Panc1 (cell line): Measurements from ENCODE around the gene IQCF6. TPM values are rescaled to one million over a fixed set of nuclear protein-coding genes. Genes with fewer than 3 reads are reported as not detected.

Source experiments
- ATAC-seq: fragments of 200-7000 bp; cut with Tn5 transposase; 2 replicates; pipeline ENCODE4 v1.9.1; 2020; ENCODE audit warnings: mild to moderate bottlenecking, moderate library complexity
- BruUV-seq: library from RNA; stranded (reverse); fragments of 400-500 nt; replicated peaks from 2 replicates; lab custom pipeline; 2021; lab: Mats Ljungman, UMichigan
- CTCF ChIA-PET: fragments of 300-600 bp; sonication (Branson Sonifier 250); formaldehyde crosslinking; loops from one replicate; lab custom pipeline; 2022; ENCODE audit warnings: antibody characterized with exemption; lab: Charles Lee
- POLR2A ChIA-PET: fragments of 300-600 bp; sonication (Branson Sonifier 250); formaldehyde crosslinking; loops from one replicate; lab custom pipeline; 2022; ENCODE audit warnings: antibody characterized with exemption; lab: Charles Lee
- DNase-seq: peaks from one replicate; pipeline ENCODE4 v3.0.0-alpha.2; 2010; ENCODE audit warnings: low read depth, low spot score
- H3K27ac ChIP-seq: 2 replicates; pipeline ENCODE4 v1.5.1; 2011; ENCODE audit warnings: mild to moderate bottlenecking, low read length, inconsistent platforms
- H3K27me3 ChIP-seq: fragments of 200-500 bp; sonication (Bioruptor generic); 2 replicates; pipeline ENCODE4 v1.6.0; 2014; ENCODE audit warnings: low read length, inconsistent platforms; ENCODE audit not compliant: control insufficient read depth, insufficient read depth
- H3K36me3 ChIP-seq: fragments of 200-500 bp; sonication (Bioruptor generic); 2 replicates; pipeline ENCODE4 v1.5.1; 2014; ENCODE audit warnings: inconsistent platforms, mild to moderate bottlenecking, low read length, moderate library complexity; ENCODE audit not compliant: control insufficient read depth, insufficient read depth
- H3K4me1 ChIP-seq: 2 replicates; pipeline ENCODE4 v1.5.1; 2011; ENCODE audit warnings: inconsistent platforms, mild to moderate bottlenecking, low read length, moderate library complexity; ENCODE audit not compliant: control insufficient read depth, insufficient read depth
- H3K4me3 ChIP-seq, 2 experiments: 2 replicates each; pipeline ENCODE4 v1.5.1; 2011 to 2012; ENCODE audit warnings: low read depth in 2 of 2, low read length in 2 of 2, mild to moderate bottlenecking in 2 of 2, inconsistent platforms in 1 of 2, moderate library complexity in 1 of 2
- H3K9me3 ChIP-seq: fragments of 200-500 bp; sonication (Bioruptor generic); 2 replicates; pipeline ENCODE4 v1.5.1; 2014; ENCODE audit warnings: low read depth, mild to moderate bottlenecking, inconsistent platforms, low read length, moderate library complexity; ENCODE audit not compliant: control insufficient read depth, insufficient read depth
- CTCF ChIP-seq: fragments of 450-650 bp; IDR thresholded peaks from 2 replicates; pipeline ENCODE4 v1.5.1; 2017; ENCODE audit warnings: mild to moderate bottlenecking
- POLR2AphosphoS5 ChIP-seq: IDR thresholded peaks from 2 replicates; pipeline ENCODE4 v1.6.1; 2012; ENCODE audit warnings: mild to moderate bottlenecking, low read depth, low read length, moderate library complexity
- SIN3A ChIP-seq: IDR thresholded peaks from 2 replicates; pipeline ENCODE4 v1.6.1; 2012; ENCODE audit warnings: low read depth, mild to moderate bottlenecking, low read length, moderate library complexity, borderline replicate concordance; ENCODE audit not compliant: insufficient read depth
- in situ Hi-C: cut with HindIII; loops from 2 replicates; pipeline ENCODE4 v1.10.0; 2016; ENCODE audit warnings: low sequenced_read_pairs, low pct_unique_long_range_greater_than_20kb
- intact Hi-C: fragments of 100-400 bp; cut with micrococcal nuclease; formaldehyde crosslinking; loops from one replicate; pipeline ENCODE4 v1.10.0; 2022; ENCODE audit not compliant: unreplicated experiment
- total RNA-seq: library from RNA; stranded (reverse); gene quantifications from one replicate; pipeline ENCODE4 v1.2.1, GENCODE V29; 2021; ENCODE audit not compliant: unreplicated experiment

IQCF6 gene
- total RNA-seq, 1 experiment from 2014 or later: not detected

- ATAC-seq (no peak), DNase-seq (no peak)
- Histone ChIP-seq H3K4me1 (no peaks in the 10 kb centered on the region), H3K4me3 (no peak overlapping the region), H3K27ac (no peak overlapping the region), H3K9me3 (no peaks in the 10 kb centered on the region), H3K36me3 (no peaks in the 10 kb centered on the region), H3K27me3 (peaks cover under 1% of the 10 kb centered on the region)
- CTCF ChIA-PET: no interaction called here
- intact Hi-C loops (loop anchor here (5.0 kb wide), 1 partner anchor 83 kb away; no protein-coding TSS in a partner anchor), in situ Hi-C loops (no loop called here)
- POLR2A ChIA-PET: no interaction called here
- no TSS peak for BruUV-seq
- TF ChIP-seq CTCF (no peak), SIN3A (no peak)
Observed at GRCh38 chr3:51800750-51801125, 21.7 kb upstream of the IQCF6 start.

- ChIA-PET CTCF (interaction anchor here (1.0 kb wide), 1 partner anchor 81 kb away, joined by 3 read pairs; no protein-coding TSS in a partner anchor), POLR2A (no interaction called here)
- intact Hi-C loops (loop anchor here (5.0 kb wide), 1 partner anchor 83 kb away; no protein-coding TSS in a partner anchor), in situ Hi-C loops (no loop called here)
- Histone ChIP-seq H3K27ac (no peak overlapping the region), H3K36me3 (no peaks in the 10 kb centered on the region), H3K4me3 (no peak overlapping the region), H3K4me1 (no peaks in the 10 kb centered on the region), H3K27me3 (peaks cover 3% of the 10 kb centered on the region), H3K9me3 (no peaks in the 10 kb centered on the region)
- TF ChIP-seq CTCF (peak; percentile 79), SIN3A (no peak)
- ATAC-seq (0 out of 2 replicates have a peak, but pooled peaks have one; percentile 58), DNase-seq (peak; percentile 22)
- BruUV-seq: no TSS peak
Observed at GRCh38 chr3:51799879-51800749, 21.1 kb upstream of the IQCF6 start.

- intact Hi-C loops: no loop called here
- ChIA-PET CTCF (no interaction called here), POLR2A (interaction anchor here (0.7 kb wide), 1 partner anchor 102 kb away, joined by 3 read pairs; no protein-coding TSS in a partner anchor)
- Histone ChIP-seq H3K9me3 (no peaks in the 10 kb centered on the region), H3K4me1 (no peaks in the 10 kb centered on the region), H3K4me3 (no peak overlapping the region), H3K36me3 (no peaks in the 10 kb centered on the region), H3K27ac (no peak overlapping the region), H3K27me3 (peaks cover 3% of the 10 kb centered on the region)
- DNase-seq (no peak), ATAC-seq (no peak)
- in situ Hi-C loops: no loop called here
- BruUV-seq: no TSS peak
- no peak for TF ChIP-seq POLR2AphosphoS5
Observed at GRCh38 chr3:51798411-51798963, 19.4 kb upstream of the IQCF6 start.
